NCI-H2081 treated with DMSO at 0.1 percent for 48 hours (cell line): ENCODE results near the gene TEPSIN.

Source experiments
- DNase-seq: peaks from one replicate; lab custom pipeline; 2025; lab: John Stamatoyannopoulos, UW

The TEPSIN gene, protein sequence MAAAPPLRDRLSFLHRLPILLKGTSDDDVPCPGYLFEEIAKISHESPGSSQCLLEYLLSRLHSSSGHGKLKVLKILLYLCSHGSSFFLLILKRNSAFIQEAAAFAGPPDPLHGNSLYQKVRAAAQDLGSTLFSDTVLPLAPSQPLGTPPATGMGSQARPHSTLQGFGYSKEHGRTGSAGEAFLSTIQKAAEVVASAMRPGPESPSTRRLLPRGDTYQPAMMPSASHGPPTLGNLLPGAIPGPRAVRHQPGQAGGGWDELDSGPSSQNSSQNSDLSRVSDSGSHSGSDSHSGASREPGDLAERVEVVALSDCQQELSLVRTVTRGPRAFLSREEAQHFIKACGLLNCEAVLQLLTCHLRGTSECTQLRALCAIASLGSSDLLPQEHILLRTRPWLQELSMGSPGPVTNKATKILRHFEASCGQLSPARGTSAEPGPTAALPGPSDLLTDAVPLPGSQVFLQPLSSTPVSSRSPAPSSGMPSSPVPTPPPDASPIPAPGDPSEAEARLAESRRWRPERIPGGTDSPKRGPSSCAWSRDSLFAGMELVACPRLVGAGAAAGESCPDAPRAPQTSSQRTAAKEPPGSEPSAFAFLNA

GRCh38 chr17:81238815-81239713, at the start of gene TEPSIN, which contains the start of gene NDUFAF8:
TEPSIN (minus strand) TSS chr17:81239055; CDS start chr17:81239033, 22 bp downstream.
NDUFAF8 (plus strand) TSS chr17:81239318; CDS start chr17:81239364, 46 bp downstream.
- DNase-seq, result peak; percentile 99

- no peak for DNase-seq
Observed at GRCh38 chr17:81287741-81288430, 49.0 kb upstream of the TEPSIN start.

DNA sequence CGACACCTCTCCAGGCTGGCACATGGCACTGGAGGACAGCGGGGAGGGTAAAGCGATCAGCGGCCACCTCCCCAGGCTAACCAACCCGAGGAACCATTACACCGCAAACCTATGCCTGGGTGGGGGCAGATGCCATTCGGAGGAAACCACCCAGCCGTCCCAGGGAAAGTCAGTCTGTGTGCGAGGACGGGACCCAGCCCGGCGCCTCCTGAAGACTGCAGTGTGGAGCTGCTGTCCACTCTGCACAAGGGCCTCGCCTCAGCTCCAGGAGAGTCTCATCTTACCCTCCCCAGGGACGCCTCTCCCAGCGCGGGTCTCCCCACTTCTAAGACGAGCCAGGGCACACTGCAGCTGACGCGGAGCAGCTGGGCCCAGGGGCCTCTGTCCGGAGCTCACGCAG, 48.3 kb upstream of the TEPSIN start:
- DNase-seq, result no peak

- no peak for DNase-seq
Observed at GRCh38 chr17:81286491-81287145, 47.8 kb upstream of the TEPSIN start.

DNA sequence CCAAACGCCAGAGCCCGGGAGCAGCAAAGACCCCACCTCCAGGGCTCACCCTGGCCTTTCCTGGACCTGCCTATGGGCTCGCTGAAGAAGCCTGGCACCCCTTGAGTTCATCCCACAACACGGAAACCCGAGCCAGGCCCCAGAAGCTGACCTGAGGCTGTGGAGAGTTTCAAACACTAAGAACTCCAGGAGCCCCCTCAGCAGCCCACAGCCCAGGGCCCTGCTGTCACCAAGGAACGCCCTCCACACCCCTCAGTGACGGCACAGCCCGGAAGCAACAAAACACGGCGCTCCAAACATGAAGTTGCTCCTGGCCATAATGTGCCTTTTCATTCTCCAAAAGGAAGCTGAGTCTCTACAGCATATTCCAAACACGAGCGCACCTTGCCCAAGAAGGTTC, 47.0 kb upstream of the TEPSIN start:
- DNase-seq, result no peak

DNA sequence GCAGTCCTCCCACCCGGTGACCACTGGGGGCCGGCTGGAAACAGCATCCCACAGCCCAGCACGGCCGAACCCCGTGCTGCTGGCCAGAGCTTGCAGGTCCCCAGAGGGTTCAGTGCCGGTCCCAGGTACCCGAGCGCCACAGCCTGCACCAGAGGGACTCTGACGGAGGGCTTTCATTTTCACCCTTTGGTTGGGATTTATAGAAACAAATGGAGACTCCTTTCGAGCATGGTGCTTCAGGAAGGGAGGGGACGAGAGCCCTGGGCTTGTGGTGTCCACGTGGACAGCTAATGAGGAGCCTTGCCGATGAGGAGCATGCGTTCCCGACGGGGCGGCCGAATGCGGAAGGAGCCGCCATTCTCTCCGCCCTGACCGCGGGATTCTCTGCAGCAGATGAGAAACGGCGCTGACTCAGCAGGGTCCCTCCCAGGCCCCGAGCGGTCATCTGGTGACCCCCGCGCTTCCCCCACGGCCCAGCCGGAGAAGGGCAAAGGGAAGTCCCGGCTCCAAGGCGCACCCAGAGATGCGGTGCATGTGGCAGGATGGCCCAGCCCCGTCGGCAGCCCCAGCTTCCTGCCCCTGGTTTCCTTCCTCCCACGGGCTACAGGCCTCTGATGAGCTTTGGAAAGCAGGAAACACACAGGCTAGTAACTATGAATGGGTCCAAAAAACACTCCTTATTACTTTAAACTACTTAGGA, 46.5 kb upstream of the TEPSIN start:
- no peak for DNase-seq

- DNase-seq, result no peak
Observed at GRCh38 chr17:81282876-81283275, 44.0 kb upstream of the TEPSIN start.

- no peak for DNase-seq
Observed at GRCh38 chr17:81282141-81282540, 43.3 kb upstream of the TEPSIN start.

DNA sequence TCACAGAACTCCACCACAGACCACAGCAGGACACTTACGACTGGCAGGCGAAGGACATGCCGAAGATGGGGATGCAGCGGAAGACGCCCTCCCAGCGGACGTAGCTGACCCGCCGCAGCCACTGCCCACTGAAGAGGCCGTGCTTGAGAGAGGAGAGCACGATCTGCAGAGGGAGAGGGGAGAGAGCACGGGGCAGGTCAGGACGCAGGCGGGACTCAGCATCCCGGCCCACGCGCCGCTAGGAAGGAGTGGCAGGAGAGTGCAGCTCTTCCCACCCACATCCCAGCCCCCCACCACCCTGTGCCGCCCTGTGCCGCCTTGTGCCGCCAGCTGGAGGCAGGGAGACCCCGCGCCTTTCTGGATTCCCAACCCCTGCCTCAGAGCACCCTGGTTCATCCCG, 41.7 kb upstream of the TEPSIN start:
- DNase-seq, result no peak

- no peak for DNase-seq
Observed at GRCh38 chr17:81279278-81280275, 40.7 kb upstream of the TEPSIN start.

DNA sequence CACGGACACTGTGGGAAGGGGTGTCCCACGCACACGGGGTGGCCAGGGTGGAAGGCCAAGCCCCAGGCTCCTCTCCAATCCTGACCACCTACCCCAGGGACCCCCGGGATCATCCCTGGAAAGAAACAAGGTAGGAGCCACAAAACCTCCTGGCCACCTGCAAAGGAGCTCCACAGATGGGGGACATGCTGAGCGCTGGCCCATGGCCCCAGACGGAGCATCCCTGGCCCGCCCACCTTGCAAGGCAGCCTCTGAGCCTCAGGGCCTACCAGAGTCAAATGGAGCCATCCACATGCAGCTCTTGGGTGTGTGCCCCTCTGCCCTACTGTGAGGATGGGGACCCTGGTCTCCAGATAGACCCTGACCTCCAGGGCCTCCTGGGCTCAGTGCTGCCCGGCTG, 40.0 kb upstream of the TEPSIN start:
- DNase-seq, result no peak

DNA sequence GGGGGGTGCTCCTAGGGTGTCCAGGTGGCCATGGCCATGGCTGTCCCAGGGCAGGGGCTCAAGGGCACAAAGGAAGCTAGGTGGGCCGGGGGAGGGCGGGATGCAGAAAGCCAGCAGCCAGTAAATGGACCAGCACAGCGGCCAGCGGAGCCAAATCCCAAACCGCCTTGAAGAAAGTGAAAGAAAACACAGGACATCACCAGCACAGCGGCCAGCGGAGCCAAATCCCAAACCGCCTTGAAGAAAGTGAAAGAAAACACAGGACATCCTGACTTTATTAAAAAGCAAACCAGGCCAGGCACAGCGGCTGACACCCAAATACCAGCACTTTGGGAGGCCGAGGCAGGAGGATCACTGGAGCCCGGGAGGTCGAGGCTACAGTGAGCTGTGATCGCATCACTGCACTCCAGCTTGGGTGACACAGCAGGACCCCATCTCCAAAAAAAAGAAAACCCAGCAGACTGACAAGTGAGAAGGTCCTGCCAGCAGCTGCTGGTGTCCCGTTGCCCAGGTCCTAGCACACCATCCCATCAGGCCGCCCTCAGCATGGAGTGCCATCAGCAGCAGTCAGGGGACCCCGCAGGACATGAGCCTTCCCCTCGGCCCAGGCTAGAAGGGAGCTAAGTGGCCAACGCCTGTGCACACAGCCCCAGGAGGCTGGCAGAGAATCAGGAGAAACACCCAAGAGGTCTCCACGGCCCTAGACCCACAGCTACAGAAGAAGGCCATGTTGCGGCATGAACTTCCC, 39.3 kb upstream of the TEPSIN start:
- no peak for DNase-seq

GRCh38 chr17:81277421-81277820, 38.6 kb upstream of the TEPSIN start:
- DNase-seq, result no peak

- no peak for DNase-seq
Observed at GRCh38 chr17:81276781-81277180, 37.9 kb upstream of the TEPSIN start.

- no peak for DNase-seq
Observed at GRCh38 chr17:81274471-81274855, 35.6 kb upstream of the TEPSIN start.

GRCh38 chr17:81273698-81274470, 35.0 kb upstream of the TEPSIN start:
- DNase-seq, result no peak

- DNase-seq, result no peak
Observed at GRCh38 chr17:81272616-81273015, 33.8 kb upstream of the TEPSIN start.

DNA sequence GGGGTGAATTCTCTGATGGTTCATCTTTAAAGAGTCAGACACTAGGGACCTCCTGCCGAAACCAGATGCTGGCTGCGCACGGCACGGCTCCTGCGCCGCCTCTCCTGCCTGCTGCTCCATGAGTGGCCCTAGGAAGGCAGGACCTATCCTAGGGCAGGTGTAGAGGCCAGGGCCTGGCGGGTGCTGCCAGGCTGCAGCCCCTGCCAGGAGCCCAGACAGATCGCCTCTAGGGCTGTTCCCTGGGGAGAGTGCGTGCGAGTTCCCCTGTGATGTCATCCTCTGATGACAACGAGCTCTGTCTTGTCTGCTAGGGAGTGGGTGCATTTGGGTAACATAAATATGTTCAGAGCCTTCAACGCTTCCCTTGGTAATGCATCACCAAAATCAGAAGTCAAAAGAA, 32.4 kb upstream of the TEPSIN start:
- DNase-seq, result no peak
